WTC11 (cell line): ENCODE measurements around the gene CORO7. TPM values are rescaled to one million over a fixed set of nuclear protein-coding genes. Genes with fewer than 3 reads are reported as not detected.

Experiments
- ATAC-seq: fragments of 200-7000 bp; cut with Tn5 transposase; 2 replicates; pipeline ENCODE4 v1.10.0; 2021; ENCODE audit warnings: mild to moderate bottlenecking, moderate library complexity
- CTCF ChIA-PET: fragments of 300-600 bp; sonication (Branson Sonifier 250); formaldehyde crosslinking; loops from one replicate; lab custom pipeline; 2021; ENCODE audit warnings: antibody characterized with exemption; lab: Charles Lee
- POLR2A ChIA-PET: fragments of 350-600 bp; sonication (Branson Sonifier 250); formaldehyde crosslinking; loops from one replicate; lab custom pipeline; 2021; ENCODE audit warnings: antibody characterized with exemption; lab: Charles Lee
- DNase-seq: peaks from one replicate; pipeline ENCODE4 v3.0.0; 2021; ENCODE audit warnings: low spot score
- H3K27ac Mint-ChIP-seq: 2 replicates; pipeline ENCODE4 v1.8.0; 2021; ENCODE audit warnings: mixed read lengths
- H3K27me3 Mint-ChIP-seq: 2 replicates; pipeline ENCODE4 v1.8.0; 2021; ENCODE audit warnings: low read depth, mild to moderate bottlenecking, moderate library complexity, mixed read lengths
- H3K36me3 Mint-ChIP-seq: 2 replicates; pipeline ENCODE4 v1.8.0; 2021; ENCODE audit warnings: mixed read lengths
- H3K4me1 Mint-ChIP-seq: 2 replicates; pipeline ENCODE4 v1.8.0; 2022; ENCODE audit warnings: mixed read lengths
- H3K4me3 Mint-ChIP-seq: 2 replicates; pipeline ENCODE4 v1.8.0; 2021; ENCODE audit warnings: mild to moderate bottlenecking, moderate library complexity, mixed read lengths
- H3K9me3 Mint-ChIP-seq: 2 replicates; pipeline ENCODE4 v1.8.0; 2021; ENCODE audit warnings: mixed read lengths
- ARID4B ChIP-seq: sonication (generic); formaldehyde crosslinking; IDR thresholded peaks from 2 replicates; pipeline ENCODE4 v1.8.0; 2023; ENCODE audit warnings: missing genetic modification reagents, mild to moderate bottlenecking, borderline replicate concordance
- ATF1 ChIP-seq: sonication (generic); formaldehyde crosslinking; IDR thresholded peaks from 2 replicates; pipeline ENCODE4 v1.8.1; 2023; ENCODE audit warnings: mild to moderate bottlenecking, moderate library complexity, missing genetic modification reagents
- ATF3 ChIP-seq: sonication (generic); formaldehyde crosslinking; conservative IDR thresholded peaks from 2 replicates; pipeline ENCODE4 v1.8.1; 2022; ENCODE audit warnings: mild to moderate bottlenecking, missing genetic modification reagents
- CBFB ChIP-seq: sonication (generic); formaldehyde crosslinking; IDR thresholded peaks from 2 replicates; pipeline ENCODE4 v1.8.1; 2022; ENCODE audit warnings: mild to moderate bottlenecking, low read depth, missing genetic modification reagents
- IRF2 ChIP-seq: sonication (generic); formaldehyde crosslinking; IDR thresholded peaks from 2 replicates; pipeline ENCODE4 v1.8.0; 2022; ENCODE audit warnings: low read depth, missing genetic modification reagents, borderline replicate concordance
- MXD4 ChIP-seq: fragments of 250-450 bp; sonication (Bioruptor Pico); IDR thresholded peaks from 2 replicates; pipeline ENCODE4 v1.8.0; 2021; ENCODE audit warnings: mild to moderate bottlenecking, moderate library complexity, borderline replicate concordance
- NFATC4 ChIP-seq: fragments of 250-450 bp; sonication (Bioruptor Pico); IDR thresholded peaks from 2 replicates; pipeline ENCODE4 v1.9.0; 2021; ENCODE audit warnings: mild to moderate bottlenecking
- NFYB ChIP-seq: sonication (generic); formaldehyde crosslinking; conservative IDR thresholded peaks from 2 replicates; pipeline ENCODE4 v1.8.0; 2022; ENCODE audit warnings: low read depth, missing genetic modification reagents
- NR2C2 ChIP-seq: sonication (generic); formaldehyde crosslinking; IDR thresholded peaks from 2 replicates; pipeline ENCODE4 v1.8.0; 2022; ENCODE audit warnings: mild to moderate bottlenecking, missing genetic modification reagents
- SOX15 ChIP-seq: fragments of 250-450 bp; sonication (Bioruptor Pico); IDR thresholded peaks from 2 replicates; pipeline ENCODE4 v1.9.0; 2021; ENCODE audit warnings: mild to moderate bottlenecking
- TEAD1 ChIP-seq: sonication (generic); formaldehyde crosslinking; IDR thresholded peaks from 2 replicates; pipeline ENCODE4 v1.8.0; 2022; ENCODE audit warnings: mild to moderate bottlenecking, missing genetic modification reagents
- ZNF121 ChIP-seq: sonication (generic); formaldehyde crosslinking; IDR thresholded peaks from 2 replicates; pipeline ENCODE4 v1.8.0; 2023; ENCODE audit warnings: missing genetic modification reagents
- ZNF263 ChIP-seq: sonication (generic); formaldehyde crosslinking; IDR thresholded peaks from 2 replicates; pipeline ENCODE4 v1.8.1; 2022; ENCODE audit warnings: low read depth, mild to moderate bottlenecking, moderate library complexity, missing genetic modification reagents
- ZNF317 ChIP-seq: sonication (generic); formaldehyde crosslinking; IDR thresholded peaks from 2 replicates; pipeline ENCODE4 v1.8.1; 2023; ENCODE audit warnings: low read depth, mild to moderate bottlenecking, moderate library complexity, missing genetic modification reagents, borderline replicate concordance
- total RNA-seq: library from RNA; stranded (reverse); gene quantifications from 3 replicates; pipeline ENCODE4 v1.2.3, GENCODE V29; 2021
- TF ChIP-seq, protein P1 (sequence below): sonication (generic); formaldehyde crosslinking; IDR thresholded peaks from 2 replicates; pipeline ENCODE4 v1.8.0; 2023; ENCODE audit warnings: mild to moderate bottlenecking, missing genetic modification reagents
- TF ChIP-seq, protein P2 (sequence below): sonication (generic); formaldehyde crosslinking; IDR thresholded peaks from 2 replicates; pipeline ENCODE4 v1.8.1; 2022; ENCODE audit warnings: mild to moderate bottlenecking, moderate library complexity, missing genetic modification reagents
- TF ChIP-seq, protein P3 (sequence below): sonication (generic); formaldehyde crosslinking; IDR thresholded peaks from 2 replicates; pipeline ENCODE4 v1.8.1; 2023; ENCODE audit warnings: mild to moderate bottlenecking, moderate library complexity, missing genetic modification reagents

CORO7 gene
- total RNA-seq, 1 experiment from 2014 or later: 45.5 TPM

DNA sequence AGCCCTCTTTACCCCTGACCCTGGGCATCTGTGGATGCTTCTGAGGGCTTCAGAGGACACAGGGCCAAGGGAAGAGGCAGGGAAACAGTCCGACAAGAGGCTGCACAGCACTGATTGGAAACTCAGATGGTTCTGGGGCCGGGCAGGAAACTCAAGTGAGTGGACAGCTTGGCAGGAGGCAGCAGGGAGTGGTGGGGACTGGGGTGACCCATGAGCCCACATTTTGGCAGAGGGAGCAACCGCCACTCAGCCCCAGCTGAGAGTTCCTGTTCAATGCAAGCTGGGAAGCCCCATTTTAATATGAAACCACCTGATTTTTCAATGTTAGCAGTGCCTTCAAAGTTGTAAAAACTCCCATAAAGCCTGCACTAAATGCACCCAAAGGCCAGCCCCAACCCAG, 46.2 kb downstream of the CORO7 start:
- no peak overlapping the region for H3K27ac Mint-ChIP-seq
- DNase-seq (no peak), ATAC-seq (no peak)
- ChIA-PET POLR2A (no interaction called here), CTCF (interaction anchor here (1.0 to 4.0 kb wide), 7 partner anchors 8 to 81 kb away, joined by 3 to 45 read pairs (median 9); no protein-coding TSS in a partner anchor)
- H3K27me3 Mint-ChIP-seq: no peaks in the 10 kb centered on the region
- no peak for TF ChIP-seq TEAD1 (CRISPR knock-in tag)
- H3K9me3 Mint-ChIP-seq: no peaks in the 10 kb centered on the region
- H3K4me1 Mint-ChIP-seq: peaks cover 18% of the 10 kb centered on the region
- no peak overlapping the region for H3K4me3 Mint-ChIP-seq
- no peaks in the 10 kb centered on the region for H3K36me3 Mint-ChIP-seq

DNA sequence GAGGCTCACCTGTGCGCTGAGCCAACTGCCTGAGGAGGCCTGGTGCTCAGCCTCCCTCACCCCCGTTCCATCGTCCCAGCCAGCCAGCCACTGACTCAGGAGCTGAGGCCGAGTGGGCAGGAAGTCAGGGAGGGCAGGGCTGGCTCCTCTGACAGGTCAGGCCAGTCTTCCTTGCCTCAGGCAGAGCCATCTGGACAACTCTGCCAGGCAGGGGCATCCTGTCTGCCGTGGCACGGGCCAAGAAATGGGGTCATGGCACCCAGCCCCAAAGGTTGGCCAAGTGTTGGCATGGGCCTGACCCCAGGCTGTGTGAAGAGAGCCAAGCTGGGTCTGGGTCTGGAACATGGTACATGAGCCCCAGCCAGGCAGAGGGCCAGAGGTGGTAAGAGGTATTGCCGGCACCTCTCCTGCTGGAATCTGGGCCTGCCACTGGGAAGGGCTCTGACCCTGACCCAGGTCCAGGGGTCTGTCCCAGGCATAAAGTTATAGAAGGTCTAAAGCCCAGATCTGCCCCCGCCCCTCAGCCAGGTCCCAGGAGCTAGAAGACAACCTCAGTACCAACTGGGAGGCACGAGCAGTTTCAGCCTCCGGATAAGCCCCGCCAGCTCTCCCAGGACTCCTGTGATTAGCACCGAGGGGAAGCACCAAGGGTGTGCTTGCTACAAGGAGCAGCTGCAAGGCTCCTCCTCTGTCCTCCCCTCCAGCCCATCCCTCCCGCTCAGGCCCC, 47.2 kb downstream of the CORO7 start:
- no peak overlapping the region for H3K4me3 Mint-ChIP-seq
- peaks cover 14% of the 10 kb centered on the region for H3K4me1 Mint-ChIP-seq
- no peak for DNase-seq
- no peak overlapping the region for H3K27ac Mint-ChIP-seq
- TF ChIP-seq ZNF263 (CRISPR knock-in tag): no peak
- TF ChIP-seq ARID4B (CRISPR knock-in tag): no peak
- TF ChIP-seq CBFB (CRISPR knock-in tag): no peak
- TF ChIP-seq NFATC4 (CRISPR knock-in tag): no peak
- no peak for TF ChIP-seq NR2C2 (CRISPR knock-in tag)
- TF ChIP-seq, protein P1, sequence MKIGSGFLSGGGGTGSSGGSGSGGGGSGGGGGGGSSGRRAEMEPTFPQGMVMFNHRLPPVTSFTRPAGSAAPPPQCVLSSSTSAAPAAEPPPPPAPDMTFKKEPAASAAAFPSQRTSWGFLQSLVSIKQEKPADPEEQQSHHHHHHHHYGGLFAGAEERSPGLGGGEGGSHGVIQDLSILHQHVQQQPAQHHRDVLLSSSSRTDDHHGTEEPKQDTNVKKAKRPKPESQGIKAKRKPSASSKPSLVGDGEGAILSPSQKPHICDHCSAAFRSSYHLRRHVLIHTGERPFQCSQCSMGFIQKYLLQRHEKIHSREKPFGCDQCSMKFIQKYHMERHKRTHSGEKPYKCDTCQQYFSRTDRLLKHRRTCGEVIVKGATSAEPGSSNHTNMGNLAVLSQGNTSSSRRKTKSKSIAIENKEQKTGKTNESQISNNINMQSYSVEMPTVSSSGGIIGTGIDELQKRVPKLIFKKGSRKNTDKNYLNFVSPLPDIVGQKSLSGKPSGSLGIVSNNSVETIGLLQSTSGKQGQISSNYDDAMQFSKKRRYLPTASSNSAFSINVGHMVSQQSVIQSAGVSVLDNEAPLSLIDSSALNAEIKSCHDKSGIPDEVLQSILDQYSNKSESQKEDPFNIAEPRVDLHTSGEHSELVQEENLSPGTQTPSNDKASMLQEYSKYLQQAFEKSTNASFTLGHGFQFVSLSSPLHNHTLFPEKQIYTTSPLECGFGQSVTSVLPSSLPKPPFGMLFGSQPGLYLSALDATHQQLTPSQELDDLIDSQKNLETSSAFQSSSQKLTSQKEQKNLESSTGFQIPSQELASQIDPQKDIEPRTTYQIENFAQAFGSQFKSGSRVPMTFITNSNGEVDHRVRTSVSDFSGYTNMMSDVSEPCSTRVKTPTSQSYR (CRISPR knock-in tag): no peak
- ATAC-seq: no peak
- H3K36me3 Mint-ChIP-seq: no peaks in the 10 kb centered on the region
- H3K27me3 Mint-ChIP-seq: no peaks in the 10 kb centered on the region
- no peaks in the 10 kb centered on the region for H3K9me3 Mint-ChIP-seq
- ChIA-PET CTCF (interaction anchor here (1.0 to 4.0 kb wide), 6 partner anchors 9 to 80 kb away, joined by 3 to 45 read pairs (median 8); no protein-coding TSS in a partner anchor), POLR2A (interaction anchor here (0.6 to 1.0 kb wide), 2 partner anchors 21 to 53 kb away, joined by 3 to 4 read pairs; no protein-coding TSS in a partner anchor)

GRCh38 chr16:4367393-4367856, 49.0 kb downstream of the CORO7 start:
- H3K36me3 Mint-ChIP-seq: no peaks in the 10 kb centered on the region
- DNase-seq: no peak
- peaks cover under 1% of the 10 kb centered on the region; the same call in 1 of the 2 replicates for H3K4me1 Mint-ChIP-seq
- H3K27ac Mint-ChIP-seq: peak overlapping the region; percentile 45
- no peak for ATAC-seq
- no peak overlapping the region for H3K4me3 Mint-ChIP-seq
- no peak for TF ChIP-seq IRF2 (CRISPR knock-in tag)
- H3K27me3 Mint-ChIP-seq: no peaks in the 10 kb centered on the region
- ChIA-PET CTCF (interaction anchor here (0.6 to 4.0 kb wide), 5 partner anchors 8 to 68 kb away, joined by 3 to 45 read pairs (median 3); no protein-coding TSS in a partner anchor), POLR2A (no interaction called here)
- no peaks in the 10 kb centered on the region for H3K9me3 Mint-ChIP-seq

GRCh38 chr16:4366016-4366415, 50.4 kb downstream of the CORO7 start:
- no peak for DNase-seq
- no peak for ATAC-seq
- no peaks in the 10 kb centered on the region for H3K9me3 Mint-ChIP-seq
- POLR2A ChIA-PET: interaction anchor here (0.8 to 1.1 kb wide), 2 partner anchors 8 to 37 kb away, joined by 3 read pairs; no protein-coding TSS in a partner anchor
- CTCF ChIA-PET: interaction anchor here (0.6 to 2.5 kb wide), 2 partner anchors 12 to 36 kb away, joined by 3 to 14 read pairs; no protein-coding TSS in a partner anchor
- no peak overlapping the region for H3K27ac Mint-ChIP-seq
- no peaks in the 10 kb centered on the region for H3K4me1 Mint-ChIP-seq
- no peak overlapping the region for H3K4me3 Mint-ChIP-seq
- no peaks in the 10 kb centered on the region for H3K36me3 Mint-ChIP-seq
- H3K27me3 Mint-ChIP-seq: no peaks in the 10 kb centered on the region
- TF ChIP-seq, protein P2, sequence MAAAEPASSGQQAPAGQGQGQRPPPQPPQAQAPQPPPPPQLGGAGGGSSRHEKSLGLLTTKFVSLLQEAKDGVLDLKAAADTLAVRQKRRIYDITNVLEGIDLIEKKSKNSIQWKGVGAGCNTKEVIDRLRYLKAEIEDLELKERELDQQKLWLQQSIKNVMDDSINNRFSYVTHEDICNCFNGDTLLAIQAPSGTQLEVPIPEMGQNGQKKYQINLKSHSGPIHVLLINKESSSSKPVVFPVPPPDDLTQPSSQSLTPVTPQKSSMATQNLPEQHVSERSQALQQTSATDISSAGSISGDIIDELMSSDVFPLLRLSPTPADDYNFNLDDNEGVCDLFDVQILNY: no peak
- TF ChIP-seq ZNF317 (CRISPR knock-in tag) (no peak), NFYB (CRISPR knock-in tag) (no peak), ATF3 (CRISPR knock-in tag) (no peak), SOX15 (CRISPR knock-in tag) (no peak), MXD4 (CRISPR knock-in tag) (no peak), ZNF121 (CRISPR knock-in tag) (no peak), ATF1 (CRISPR knock-in tag) (no peak)
- TF ChIP-seq, protein P3, sequence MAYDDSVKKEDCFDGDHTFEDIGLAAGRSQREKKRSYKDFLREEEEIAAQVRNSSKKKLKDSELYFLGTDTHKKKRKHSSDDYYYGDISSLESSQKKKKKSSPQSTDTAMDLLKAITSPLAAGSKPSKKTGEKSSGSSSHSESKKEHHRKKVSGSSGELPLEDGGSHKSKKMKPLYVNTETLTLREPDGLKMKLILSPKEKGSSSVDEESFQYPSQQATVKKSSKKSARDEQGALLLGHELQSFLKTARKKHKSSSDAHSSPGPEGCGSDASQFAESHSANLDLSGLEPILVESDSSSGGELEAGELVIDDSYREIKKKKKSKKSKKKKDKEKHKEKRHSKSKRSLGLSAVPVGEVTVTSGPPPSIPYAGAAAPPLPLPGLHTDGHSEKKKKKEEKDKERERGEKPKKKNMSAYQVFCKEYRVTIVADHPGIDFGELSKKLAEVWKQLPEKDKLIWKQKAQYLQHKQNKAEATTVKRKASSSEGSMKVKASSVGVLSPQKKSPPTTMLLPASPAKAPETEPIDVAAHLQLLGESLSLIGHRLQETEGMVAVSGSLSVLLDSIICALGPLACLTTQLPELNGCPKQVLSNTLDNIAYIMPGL (CRISPR knock-in tag): no peak
